NCI-H2171 (cell line): ENCODE results near the gene BCKDK.

ENCODE experiments used
- DNase-seq: peaks from one replicate; lab custom pipeline; 2025; lab: John Stamatoyannopoulos, UW

BCKDK gene

GRCh38 chr16:31108035-31108793 lies at the start of gene BCKDK:
TSS of gene BCKDK (plus strand) at chr16:31108386. CDS start at chr16:31109224, 838 bp downstream.
- DNase-seq: peak; percentile 55

- DNase-seq: no peak
Measured at GRCh38 chr16:31061126-31061812, 46.9 kb upstream of the BCKDK start.

GRCh38 chr16:31061813-31062440 lies 46.3 kb upstream of the BCKDK start:
- DNase-seq: no peak

- no peak for DNase-seq
Measured at GRCh38 chr16:31063495-31063842, 44.7 kb upstream of the BCKDK start.

GRCh38 chr16:31063843-31064611 lies 44.2 kb upstream of the BCKDK start:
- no peak for DNase-seq

GRCh38 chr16:31064882-31065461 lies 43.2 kb upstream of the BCKDK start:
- DNase-seq: no peak

GRCh38 chr16:31067342-31067741 lies 40.8 kb upstream of the BCKDK start:
- DNase-seq: no peak

- no peak for DNase-seq
Measured at GRCh38 chr16:31071861-31072260, 36.3 kb upstream of the BCKDK start.

GRCh38 chr16:31072540-31073141 lies 35.5 kb upstream of the BCKDK start:
- no peak for DNase-seq

- peak; percentile 89 for DNase-seq
Measured at GRCh38 chr16:31073142-31073969, 34.8 kb upstream of the BCKDK start.

GRCh38 chr16:31073970-31074813 lies 34.0 kb upstream of the BCKDK start, which contains the start of the genes ZNF646 and ZNF668:
TSS of gene ZNF646 (plus strand) at chr16:31074422. CDS start at chr16:31076325, 1,903 bp downstream.
TSS of gene ZNF668 (minus strand) at chr16:31074240. CDS start at chr16:31064459, 9,781 bp downstream.
- peak; percentile 99 for DNase-seq

GRCh38 chr16:31074814-31075183 lies 33.4 kb upstream of the BCKDK start:
- no peak for DNase-seq

- DNase-seq: no peak
Measured at GRCh38 chr16:31076319-31076718, 31.9 kb upstream of the BCKDK start.

- DNase-seq: no peak
Measured at GRCh38 chr16:31077024-31077423, 31.2 kb upstream of the BCKDK start.

GRCh38 chr16:31077592-31078396 lies 30.4 kb upstream of the BCKDK start:
- DNase-seq: no peak

GRCh38 chr16:31078597-31079341 lies 29.4 kb upstream of the BCKDK start:
- DNase-seq: no peak

- no peak for DNase-seq
Measured at GRCh38 chr16:31079342-31079944, 28.7 kb upstream of the BCKDK start.
